Spleen (tissue), 11 donors: ENCODE measurements around the gene ADAMTSL3. TPM values are rescaled to one million over a fixed set of nuclear protein-coding genes. Genes with fewer than 3 reads are reported as not detected.

Experiments used
- DNase-seq: peaks from one replicate; pipeline ENCODE4 v3.0.0-alpha.2; 2020
- H3K27ac ChIP-seq, 8 donors: fragments of 200-600 bp; sonication (generic) in 7 of 8; 1 replicate in 4 of 8; 2 replicates in 4 of 8; pipeline versions ENCODE4 v1.5.0 to v1.8.0; 2016 to 2021; ENCODE audit warnings: inconsistent platforms in 4 of 8, mild to moderate bottlenecking in 4 of 8, moderate library complexity in 1 of 8
- H3K27me3 ChIP-seq, 7 donors: fragments of 200-600 bp; sonication (generic) in 6 of 7; replicated peaks in 1 of 7; 1 replicate in 4 of 7; 2 replicates in 3 of 7; pipeline versions ENCODE4 v1.5.0 to v1.8.0; 2016 to 2021; ENCODE audit warnings: inconsistent platforms in 3 of 7, mild to moderate bottlenecking in 1 of 7
- H3K36me3 ChIP-seq, 6 donors: fragments of 200-600 bp; sonication (generic) in 5 of 6; 1 replicate in 4 of 6; 2 replicates in 2 of 6; pipeline versions ENCODE4 v1.5.0 to v1.8.0; 2016 to 2021; ENCODE audit warnings: inconsistent platforms in 2 of 6
- H3K4me1 ChIP-seq, 6 donors: fragments of 200-600 bp; sonication (generic) in 5 of 6; 1 replicate in 3 of 6; 2 replicates in 3 of 6; pipeline versions ENCODE4 v1.5.0 to v1.8.0; 2016 to 2021; ENCODE audit warnings: inconsistent platforms in 3 of 6
- H3K4me3 ChIP-seq, 8 donors: fragments of 200-600 bp; sonication (generic) in 7 of 8; 1 replicate in 4 of 8; 2 replicates in 4 of 8; pipeline versions ENCODE4 v1.5.0 to v1.8.0; 2016 to 2021; ENCODE audit warnings: inconsistent platforms in 4 of 8, mild to moderate bottlenecking in 4 of 8, moderate library complexity in 2 of 8
- H3K9me3 ChIP-seq, 8 donors: fragments of 200-600 bp; sonication (generic) in 7 of 8; 1 replicate in 4 of 8; 2 replicates in 4 of 8; pipeline versions ENCODE4 v1.5.0 to v1.8.0; 2016 to 2021; ENCODE audit warnings: inconsistent platforms in 4 of 8
- POLR2A ChIP-seq, 3 donors: fragments of 450-650 bp; IDR thresholded peaks; one replicate each; pipeline ENCODE4 v1.5.1; 2017; ENCODE audit warnings: antibody characterized with exemption in 3 of 3, mild to moderate bottlenecking in 1 of 3
- POLR2AphosphoS5 ChIP-seq, 3 donors: sonication (generic); formaldehyde crosslinking; IDR thresholded peaks; one replicate each; pipeline ENCODE4 v1.5.1; 2017; ENCODE audit warnings: antibody characterized with exemption in 3 of 3
- WGBS, 5 donors: extraction: QIAGEN DNeasy Blood & Tissue Kit in 3 of 5; methylation state at CpG; one replicate each; pipeline versions ENCODE4 v1.1.5 to v1.1.7; 2013 to 2018; 5-methylcytosine and 5-hydroxymethylcytosine counted together
- intact Hi-C: fragments of 100-400 bp; cut with DNase I; formaldehyde crosslinking; loops from one replicate; pipeline ENCODE4 v1.15.0; 2023; ENCODE audit warnings: low total_unique reads
- polyA plus RNA-seq, 3 donors: library from polyadenylated mRNA; stranded (reverse); fragments of 200-250 nt; gene quantifications; one replicate each; pipeline ENCODE4 v1.2.1, GENCODE V29; 2013
- total RNA-seq, 7 donors: library from RNA; depleted of rRNA in 3 of 7; stranded (reverse); fragments of >200 nt in 3 of 7; fragmentation: NEBNext Ultra II Directional in 4 of 7; extraction: Animal tissue kit (Norgen Biotek cat#: 25700) in 4 of 7; gene quantifications; one replicate each; pipeline versions ENCODE4 v1.1.0 to v1.2.1, GENCODE V29; 2016 to 2021
- TF ChIP-seq, protein P1 (sequence below), 11 experiments: fragments of 200-600 bp in 7 of 11; fragments of 450-650 bp in 4 of 11; sonication (generic) in 4 of 11; IDR thresholded peaks in 8 of 11; conservative IDR thresholded peaks in 3 of 11; 1 replicate in 7 of 11; 2 replicates in 4 of 11; pipeline versions ENCODE4 v1.4.0 to v1.8.0; 2016 to 2021; ENCODE audit warnings: antibody characterized with exemption in 11 of 11, inconsistent platforms in 4 of 11, mild to moderate bottlenecking in 1 of 11
- donor health status: healthy with polysubstance abuse.
- donor health status: DM: no; HTN: no; CAD: no; lungs with moderate emphysema.
- donor health status: DM: no; HTN: no; CAD: no.
- donor health status: Bipolar disorder and iron deficiency.
- donor health status: healthy.
- donor health status: DM: no; HTN: no; CAD: no.
- donor health status: DM: yes; HTN: yes; CAD: no.

The ADAMTSL3 gene
- total and polyA plus RNA-seq, 10 donors = 0.09 to 5.7 (median 2.9) TPM

DNA sequence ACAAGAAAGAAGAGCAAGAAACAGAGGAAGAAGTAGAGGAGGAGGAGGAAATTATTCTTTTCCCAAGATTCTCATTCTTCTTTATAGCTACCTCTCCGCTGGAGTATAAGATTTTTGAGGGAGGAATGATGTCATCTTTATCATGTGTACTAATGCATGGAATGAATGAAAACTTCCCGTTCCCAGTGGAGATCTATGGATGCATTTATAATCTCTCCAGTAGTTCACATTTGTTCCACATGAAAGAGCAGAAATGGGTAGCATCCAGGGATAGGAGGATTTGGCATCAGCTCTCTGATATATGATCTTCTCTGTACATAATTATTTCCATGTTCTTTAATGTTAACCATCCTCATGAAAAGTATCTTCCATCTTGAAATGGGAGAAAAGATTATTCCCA lies 244.4 kb downstream of the ADAMTSL3 start:
- no peaks in the 10 kb centered on the region for H3K9me3 ChIP-seq
- peaks cover 0 to 35% (median 0%) of the 10 kb centered on the region in 7 donors for H3K27me3 ChIP-seq
- WGBS, 5 donors = 83 to 99% (median 95%) methylated on average over 2 of the region's 2 CpGs
- no peak overlapping the region for H3K27ac ChIP-seq
- TF ChIP-seq, protein P1, sequence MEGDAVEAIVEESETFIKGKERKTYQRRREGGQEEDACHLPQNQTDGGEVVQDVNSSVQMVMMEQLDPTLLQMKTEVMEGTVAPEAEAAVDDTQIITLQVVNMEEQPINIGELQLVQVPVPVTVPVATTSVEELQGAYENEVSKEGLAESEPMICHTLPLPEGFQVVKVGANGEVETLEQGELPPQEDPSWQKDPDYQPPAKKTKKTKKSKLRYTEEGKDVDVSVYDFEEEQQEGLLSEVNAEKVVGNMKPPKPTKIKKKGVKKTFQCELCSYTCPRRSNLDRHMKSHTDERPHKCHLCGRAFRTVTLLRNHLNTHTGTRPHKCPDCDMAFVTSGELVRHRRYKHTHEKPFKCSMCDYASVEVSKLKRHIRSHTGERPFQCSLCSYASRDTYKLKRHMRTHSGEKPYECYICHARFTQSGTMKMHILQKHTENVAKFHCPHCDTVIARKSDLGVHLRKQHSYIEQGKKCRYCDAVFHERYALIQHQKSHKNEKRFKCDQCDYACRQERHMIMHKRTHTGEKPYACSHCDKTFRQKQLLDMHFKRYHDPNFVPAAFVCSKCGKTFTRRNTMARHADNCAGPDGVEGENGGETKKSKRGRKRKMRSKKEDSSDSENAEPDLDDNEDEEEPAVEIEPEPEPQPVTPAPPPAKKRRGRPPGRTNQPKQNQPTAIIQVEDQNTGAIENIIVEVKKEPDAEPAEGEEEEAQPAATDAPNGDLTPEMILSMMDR (IDR thresholded peaks at IDR 0.05 in 8 of 11, conservative IDR thresholded peaks at IDR 0.05 in 3 of 11) = no peak
- TF ChIP-seq POLR2A (IDR thresholded peaks at IDR 0.05) = no peak
- no peak for TF ChIP-seq POLR2AphosphoS5 (IDR thresholded peaks at IDR 0.05)
- H3K4me3 ChIP-seq = no peak overlapping the region
- no peaks in the 10 kb centered on the region for H3K4me1 ChIP-seq
- no peak for DNase-seq
- H3K36me3 ChIP-seq = no peaks in the 10 kb centered on the region
- intact Hi-C loops = no loop called here

DNA sequence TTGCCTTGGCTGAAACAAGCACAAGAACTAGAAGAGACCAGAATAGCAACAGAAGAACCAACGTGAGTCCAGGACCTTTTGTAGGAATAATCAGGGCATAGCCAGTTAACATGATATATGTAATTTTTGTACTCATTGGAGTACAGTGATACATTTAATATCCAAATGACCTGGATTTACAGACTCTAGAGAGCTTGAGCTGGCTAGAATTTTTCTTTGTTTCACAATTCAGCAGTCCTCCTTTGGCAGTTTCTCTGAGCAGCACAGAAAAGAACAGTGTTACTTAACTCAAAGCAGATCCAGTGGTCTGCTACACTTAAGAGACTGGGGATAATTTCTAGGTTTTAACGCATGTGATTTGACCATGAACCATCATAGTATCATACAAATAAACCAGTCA lies 245.7 kb downstream of the ADAMTSL3 start:
- no peak overlapping the region for H3K27ac ChIP-seq
- intact Hi-C loops = no loop called here
- DNase-seq = no peak
- TF ChIP-seq, protein P1 (IDR thresholded peaks at IDR 0.05 in 8 of 11, conservative IDR thresholded peaks at IDR 0.05 in 3 of 11) = no peak
- TF ChIP-seq POLR2AphosphoS5 (IDR thresholded peaks at IDR 0.05) = no peak
- TF ChIP-seq POLR2A (IDR thresholded peaks at IDR 0.05) = no peak
- H3K4me1 ChIP-seq = no peaks in the 10 kb centered on the region
- WGBS, 5 donors = 80 to 93% (median 88%) methylated on average over 2 of the region's 2 CpGs
- no peak overlapping the region for H3K4me3 ChIP-seq
- H3K36me3 ChIP-seq = no peaks in the 10 kb centered on the region
- peaks cover 0 to 29% (median 0%) of the 10 kb centered on the region in 7 donors for H3K27me3 ChIP-seq
- H3K9me3 ChIP-seq = no peaks in the 10 kb centered on the region

DNA sequence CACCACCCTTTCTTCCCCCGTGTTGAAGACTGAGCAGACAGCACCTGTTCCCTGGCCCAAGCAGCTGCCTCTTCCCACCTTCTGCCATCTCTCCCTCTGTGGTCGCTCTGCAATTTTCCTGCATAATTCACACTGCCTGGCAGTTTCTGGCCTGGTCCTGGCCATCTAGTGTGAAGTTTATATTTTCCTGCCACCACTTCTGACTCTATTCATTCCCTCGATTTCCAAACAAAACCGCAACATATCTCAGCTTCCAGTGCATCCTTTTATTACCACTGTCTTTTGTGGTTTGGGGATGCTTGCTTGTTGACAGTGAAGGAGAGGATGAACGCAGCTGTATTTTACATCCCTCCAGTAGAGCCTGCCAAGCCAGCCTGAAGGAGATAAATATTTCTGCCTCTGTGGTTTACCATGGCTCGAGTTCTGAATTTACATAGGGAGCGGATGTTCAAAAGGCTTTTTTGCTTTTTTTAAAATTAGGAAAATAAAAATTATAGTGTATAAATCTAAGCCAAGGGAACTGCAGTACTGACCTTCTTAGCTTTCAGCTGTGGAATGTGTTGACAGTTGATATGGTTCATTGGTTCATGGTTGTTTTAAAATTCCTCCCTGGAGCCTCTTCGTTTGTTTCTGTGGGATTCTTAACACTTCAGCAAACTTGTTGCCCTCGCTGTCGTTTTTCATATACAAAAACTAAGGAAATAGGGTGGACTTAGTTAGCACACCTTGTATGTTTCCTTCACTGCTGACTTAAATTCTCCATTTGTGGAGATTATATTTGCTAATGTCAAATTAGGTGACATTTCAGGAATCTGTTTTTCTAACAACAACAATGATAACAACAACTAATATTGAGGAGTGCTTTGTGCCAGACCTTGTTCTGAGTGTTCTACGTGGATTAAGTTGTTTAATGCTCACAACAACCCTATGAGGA lies 250.5 kb downstream of the ADAMTSL3 start:
- TF ChIP-seq POLR2A (IDR thresholded peaks at IDR 0.05) (no peak), POLR2AphosphoS5 (IDR thresholded peaks at IDR 0.05) (no peak)
- TF ChIP-seq, protein P1 (IDR thresholded peaks at IDR 0.05 in 8 of 11, conservative IDR thresholded peaks at IDR 0.05 in 3 of 11) = no peak
- Histone ChIP-seq H3K4me1 (no peaks in the 10 kb centered on the region), H3K36me3 (no peaks in the 10 kb centered on the region), H3K27ac (no peak overlapping the region), H3K27me3 (peaks cover 0 to 21% (median 0%) of the 10 kb centered on the region in 7 donors), H3K9me3 (peaks cover 0 to 10% (median 8%) of the 10 kb centered on the region in 8 donors), H3K4me3 (no peak overlapping the region)
- no peak for DNase-seq
- WGBS, 5 donors = 64 to 73% (median 70%) methylated on average over 11 of the region's 11 CpGs
- intact Hi-C loops = no loop called here

DNA sequence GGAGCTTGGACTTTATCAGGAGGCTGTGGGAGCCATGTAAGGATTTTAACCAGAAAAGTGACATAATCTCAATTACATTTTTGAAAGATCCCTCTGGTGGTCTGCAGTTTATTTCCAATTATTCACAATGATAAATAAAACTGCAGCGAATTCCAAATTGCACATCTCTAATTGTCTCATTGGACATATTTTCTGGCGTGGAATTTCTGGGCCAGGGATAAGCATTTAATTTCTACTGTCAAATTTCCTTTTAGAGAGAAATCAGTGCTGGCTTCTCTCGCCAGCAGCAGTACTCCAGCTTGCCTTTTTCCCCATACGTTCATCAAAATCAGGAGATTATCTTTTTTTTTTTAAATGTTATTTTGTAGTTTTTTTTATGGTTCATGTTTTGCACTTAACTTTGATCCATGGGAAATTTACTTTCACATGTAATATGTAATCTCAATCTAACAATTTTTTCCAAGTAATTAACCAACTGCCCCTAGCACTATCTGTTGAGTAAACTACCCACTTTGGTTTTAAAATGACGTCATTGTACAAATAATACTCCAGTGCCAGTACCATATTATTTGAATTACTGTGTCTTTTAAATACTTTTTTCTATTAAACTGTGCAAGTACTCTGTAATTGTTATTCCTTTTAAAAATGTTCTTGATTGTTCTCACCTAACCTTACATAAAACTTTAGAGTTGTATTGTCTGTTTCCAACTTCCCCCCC lies 251.8 kb downstream of the ADAMTSL3 start:
- no peaks in the 10 kb centered on the region for H3K36me3 ChIP-seq
- H3K27ac ChIP-seq = no peak overlapping the region
- peaks cover 0 to 21% (median 0%) of the 10 kb centered on the region in 7 donors for H3K27me3 ChIP-seq
- intact Hi-C loops = no loop called here
- H3K4me1 ChIP-seq = no peaks in the 10 kb centered on the region
- TF ChIP-seq, protein P1 (IDR thresholded peaks at IDR 0.05 in 8 of 11, conservative IDR thresholded peaks at IDR 0.05 in 3 of 11) = no peak
- TF ChIP-seq POLR2AphosphoS5 (IDR thresholded peaks at IDR 0.05) (no peak), POLR2A (IDR thresholded peaks at IDR 0.05) (no peak)
- no peak overlapping the region for H3K4me3 ChIP-seq
- WGBS, 5 donors = 85 to 94% (median 88%) methylated on average over 5 of the region's 5 CpGs
- DNase-seq = no peak
- peaks cover 0 to 11% (median 8%) of the 10 kb centered on the region in 8 donors for H3K9me3 ChIP-seq
